WTC11 (cell line): ENCODE measurements around the gene PIP4P1. TPM values are rescaled to one million over a fixed set of nuclear protein-coding genes. Genes with fewer than 3 reads are reported as not detected.

Source experiments
- ATAC-seq: fragments of 200-7000 bp; cut with Tn5 transposase; 2 replicates; pipeline ENCODE4 v1.10.0; 2021; ENCODE audit warnings: mild to moderate bottlenecking, moderate library complexity
- CTCF ChIA-PET: fragments of 300-600 bp; sonication (Branson Sonifier 250); formaldehyde crosslinking; loops from one replicate; lab custom pipeline; 2021; ENCODE audit warnings: antibody characterized with exemption; lab: Charles Lee
- POLR2A ChIA-PET: fragments of 350-600 bp; sonication (Branson Sonifier 250); formaldehyde crosslinking; loops from one replicate; lab custom pipeline; 2021; ENCODE audit warnings: antibody characterized with exemption; lab: Charles Lee
- DNase-seq: peaks from one replicate; pipeline ENCODE4 v3.0.0; 2021; ENCODE audit warnings: low spot score
- H3K27ac Mint-ChIP-seq: 2 replicates; pipeline ENCODE4 v1.8.0; 2021; ENCODE audit warnings: mixed read lengths
- H3K27me3 Mint-ChIP-seq: 2 replicates; pipeline ENCODE4 v1.8.0; 2021; ENCODE audit warnings: low read depth, mild to moderate bottlenecking, moderate library complexity, mixed read lengths
- H3K36me3 Mint-ChIP-seq: 2 replicates; pipeline ENCODE4 v1.8.0; 2021; ENCODE audit warnings: mixed read lengths
- H3K4me1 Mint-ChIP-seq: 2 replicates; pipeline ENCODE4 v1.8.0; 2022; ENCODE audit warnings: mixed read lengths
- H3K4me3 Mint-ChIP-seq: 2 replicates; pipeline ENCODE4 v1.8.0; 2021; ENCODE audit warnings: mild to moderate bottlenecking, moderate library complexity, mixed read lengths
- H3K9me3 Mint-ChIP-seq: 2 replicates; pipeline ENCODE4 v1.8.0; 2021; ENCODE audit warnings: mixed read lengths
- CBFB ChIP-seq: sonication (generic); formaldehyde crosslinking; IDR thresholded peaks from 2 replicates; pipeline ENCODE4 v1.8.1; 2022; ENCODE audit warnings: mild to moderate bottlenecking, low read depth, missing genetic modification reagents
- CREB1 ChIP-seq: sonication (generic); formaldehyde crosslinking; IDR thresholded peaks from 2 replicates; pipeline ENCODE4 v1.8.0; 2023; ENCODE audit warnings: mild to moderate bottlenecking, missing genetic modification reagents
- ESRRA ChIP-seq: sonication (generic); formaldehyde crosslinking; IDR thresholded peaks from 2 replicates; pipeline ENCODE4 v1.8.1; 2022; ENCODE audit warnings: mild to moderate bottlenecking, missing genetic modification reagents, borderline replicate concordance
- FOXK1 ChIP-seq: sonication (generic); formaldehyde crosslinking; IDR thresholded peaks from 2 replicates; pipeline ENCODE4 v1.8.0; 2022; ENCODE audit warnings: mild to moderate bottlenecking, moderate library complexity, missing genetic modification reagents
- NFATC4 ChIP-seq: fragments of 250-450 bp; sonication (Bioruptor Pico); IDR thresholded peaks from 2 replicates; pipeline ENCODE4 v1.9.0; 2021; ENCODE audit warnings: mild to moderate bottlenecking
- NFE2L1 ChIP-seq: sonication (generic); formaldehyde crosslinking; IDR thresholded peaks from 2 replicates; pipeline ENCODE4 v1.8.1; 2023; ENCODE audit warnings: missing genetic modification reagents
- NFYB ChIP-seq: sonication (generic); formaldehyde crosslinking; conservative IDR thresholded peaks from 2 replicates; pipeline ENCODE4 v1.8.0; 2022; ENCODE audit warnings: low read depth, missing genetic modification reagents
- PRRX2 ChIP-seq: fragments of 250-450 bp; sonication (Bioruptor Pico); IDR thresholded peaks from 2 replicates; pipeline ENCODE4 v1.8.0; 2021; ENCODE audit warnings: mild to moderate bottlenecking
- TEAD4 ChIP-seq: sonication (generic); formaldehyde crosslinking; IDR thresholded peaks from 2 replicates; pipeline ENCODE4 v1.8.0; 2022; ENCODE audit warnings: mild to moderate bottlenecking, missing genetic modification reagents
- TP53 ChIP-seq: sonication (generic); formaldehyde crosslinking; IDR thresholded peaks from 2 replicates; pipeline ENCODE4 v1.8.1; 2023; ENCODE audit warnings: mild to moderate bottlenecking, missing genetic modification reagents
- ZNF263 ChIP-seq: sonication (generic); formaldehyde crosslinking; IDR thresholded peaks from 2 replicates; pipeline ENCODE4 v1.8.1; 2022; ENCODE audit warnings: low read depth, mild to moderate bottlenecking, moderate library complexity, missing genetic modification reagents
- ZNF396 ChIP-seq: fragments of 250-450 bp; sonication (Bioruptor Pico); IDR thresholded peaks from 2 replicates; pipeline ENCODE4 v1.8.0; 2021; ENCODE audit warnings: mild to moderate bottlenecking, moderate library complexity, borderline replicate concordance
- ZNF416 ChIP-seq: fragments of 250-450 bp; sonication (Bioruptor Pico); IDR thresholded peaks from 2 replicates; pipeline ENCODE4 v1.9.0; 2021; ENCODE audit warnings: mild to moderate bottlenecking, inconsistent platforms
- total RNA-seq: library from RNA; stranded (reverse); gene quantifications from 3 replicates; pipeline ENCODE4 v1.2.3, GENCODE V29; 2021
- TF ChIP-seq, protein P1 (sequence below): sonication (generic); formaldehyde crosslinking; IDR thresholded peaks from 2 replicates; pipeline ENCODE4 v1.8.0; 2022; ENCODE audit warnings: mild to moderate bottlenecking, missing genetic modification reagents
- TF ChIP-seq, protein P2 (sequence below): sonication (generic); formaldehyde crosslinking; IDR thresholded peaks from 2 replicates; pipeline ENCODE4 v1.8.1; 2022; ENCODE audit warnings: low read depth, missing genetic modification reagents, borderline replicate concordance
- TF ChIP-seq, protein P3 (sequence below): fragments of 250-450 bp; sonication (Bioruptor Pico); IDR thresholded peaks from 2 replicates; pipeline ENCODE4 v1.9.0; 2021; ENCODE audit warnings: moderate library complexity, mild to moderate bottlenecking, inconsistent platforms, borderline replicate concordance
- TF ChIP-seq, protein P4 (sequence below): sonication (generic); formaldehyde crosslinking; IDR thresholded peaks from 2 replicates; pipeline ENCODE4 v1.8.1; 2022; ENCODE audit warnings: mild to moderate bottlenecking, missing genetic modification reagents, moderate library complexity, borderline replicate concordance
- TF ChIP-seq, protein P5 (sequence below): fragments of 250-450 bp; sonication (Bioruptor Pico); conservative IDR thresholded peaks from 2 replicates; pipeline ENCODE4 v1.9.0; 2021; ENCODE audit warnings: mild to moderate bottlenecking

The PIP4P1 gene
- total RNA-seq, 1 experiment from 2014 or later = 34.1 TPM

DNA sequence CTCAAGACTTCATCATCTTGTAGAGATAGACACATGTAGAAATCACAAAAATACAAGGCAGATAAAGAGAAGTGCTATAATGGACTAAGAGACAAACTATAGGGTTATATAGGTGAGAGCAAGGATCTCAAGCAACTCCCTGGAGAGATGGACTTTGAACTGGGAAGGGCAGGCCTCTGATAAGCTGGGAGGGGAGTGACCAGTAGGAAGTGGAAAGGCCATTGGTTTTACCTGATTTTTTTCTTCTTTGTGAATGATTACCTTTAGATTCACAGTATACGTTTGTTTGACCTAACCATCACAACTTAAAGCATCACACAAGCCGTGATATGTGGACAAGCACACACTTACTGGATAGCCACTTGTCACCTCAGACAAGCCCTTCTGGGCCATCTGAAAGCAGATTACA is 42.7 kb downstream of the PIP4P1 start:
- ATAC-seq (no peak), DNase-seq (no peak)
- Mint-ChIP-seq H3K27me3 (no peaks in the 10 kb centered on the region; the same call in 1 of the 2 replicates), H3K4me3 (no peak overlapping the region), H3K27ac (no peak overlapping the region), H3K36me3 (no peaks in the 10 kb centered on the region), H3K9me3 (no peaks in the 10 kb centered on the region), H3K4me1 (peaks cover 29% of the 10 kb centered on the region)
- ChIA-PET CTCF (no interaction called here), POLR2A (interaction anchor here (1.1 kb wide), 1 partner anchor 75 kb away, joined by 4 read pairs; the partner anchor contains the start of gene PARP2)
- TF ChIP-seq, protein P1, sequence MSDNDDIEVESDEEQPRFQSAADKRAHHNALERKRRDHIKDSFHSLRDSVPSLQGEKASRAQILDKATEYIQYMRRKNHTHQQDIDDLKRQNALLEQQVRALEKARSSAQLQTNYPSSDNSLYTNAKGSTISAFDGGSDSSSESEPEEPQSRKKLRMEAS (CRISPR knock-in tag) = no peak
- TF ChIP-seq NFE2L1 (no peak), ESRRA (CRISPR knock-in tag) (no peak), ZNF263 (CRISPR knock-in tag) (no peak)
- TF ChIP-seq, protein P2, sequence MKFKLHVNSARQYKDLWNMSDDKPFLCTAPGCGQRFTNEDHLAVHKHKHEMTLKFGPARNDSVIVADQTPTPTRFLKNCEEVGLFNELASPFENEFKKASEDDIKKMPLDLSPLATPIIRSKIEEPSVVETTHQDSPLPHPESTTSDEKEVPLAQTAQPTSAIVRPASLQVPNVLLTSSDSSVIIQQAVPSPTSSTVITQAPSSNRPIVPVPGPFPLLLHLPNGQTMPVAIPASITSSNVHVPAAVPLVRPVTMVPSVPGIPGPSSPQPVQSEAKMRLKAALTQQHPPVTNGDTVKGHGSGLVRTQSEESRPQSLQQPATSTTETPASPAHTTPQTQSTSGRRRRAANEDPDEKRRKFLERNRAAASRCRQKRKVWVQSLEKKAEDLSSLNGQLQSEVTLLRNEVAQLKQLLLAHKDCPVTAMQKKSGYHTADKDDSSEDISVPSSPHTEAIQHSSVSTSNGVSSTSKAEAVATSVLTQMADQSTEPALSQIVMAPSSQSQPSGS (CRISPR knock-in tag) = no peak

DNA sequence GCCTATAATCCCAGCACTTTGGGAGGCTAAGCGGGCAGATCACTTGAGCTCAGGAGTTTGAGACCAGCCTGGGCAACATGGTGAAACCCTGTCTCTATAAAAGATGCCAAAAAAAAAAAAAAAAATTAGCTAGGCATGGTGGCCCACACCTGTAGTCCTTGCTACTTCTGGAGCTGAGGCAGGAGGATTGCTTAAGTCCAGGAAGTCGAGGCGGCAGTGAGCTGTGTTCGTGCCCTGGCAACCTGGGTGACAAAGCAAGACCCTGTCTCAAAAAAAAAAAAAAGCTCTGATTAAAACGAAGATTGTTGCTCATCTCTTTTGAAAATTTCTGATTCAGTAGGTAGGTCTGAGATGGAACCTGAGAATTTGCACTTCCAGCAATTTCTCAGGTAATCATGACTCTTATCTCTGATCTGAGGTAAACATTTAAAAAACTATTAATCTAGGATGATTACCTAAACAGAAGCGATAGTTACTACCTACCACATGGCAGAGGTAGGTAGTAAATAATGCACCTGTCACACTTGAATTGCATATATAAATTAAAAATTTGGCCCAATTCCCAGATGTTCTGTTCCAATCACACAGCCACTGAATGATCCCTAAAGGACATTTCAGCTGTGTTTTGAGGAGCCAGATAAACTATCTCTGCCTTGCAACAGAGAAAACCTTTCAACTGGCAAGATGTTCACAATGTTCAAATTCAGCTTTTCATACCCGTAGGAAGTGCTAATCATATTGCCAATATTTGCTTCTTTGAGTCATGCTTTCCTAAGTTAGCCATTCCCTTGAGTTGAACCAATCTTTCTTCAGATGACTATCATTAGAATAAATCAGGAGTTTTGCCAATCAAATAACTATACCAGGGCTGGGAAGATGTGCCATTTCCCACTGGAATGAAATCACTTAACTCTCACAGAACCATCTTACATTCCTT is 43.7 kb downstream of the PIP4P1 start:
- Mint-ChIP-seq H3K27me3 (no peaks in the 10 kb centered on the region; the same call in 1 of the 2 replicates), H3K4me3 (no peak overlapping the region), H3K9me3 (no peaks in the 10 kb centered on the region), H3K36me3 (no peaks in the 10 kb centered on the region), H3K27ac (no peak overlapping the region), H3K4me1 (peaks cover 21% of the 10 kb centered on the region)
- DNase-seq (no peak), ATAC-seq (no peak)
- no peak for TF ChIP-seq CREB1
- no peak for TF ChIP-seq TP53 (CRISPR knock-in tag)
- TF ChIP-seq PRRX2 (CRISPR knock-in tag) = no peak
- no peak for TF ChIP-seq CBFB (CRISPR knock-in tag)
- no peak for TF ChIP-seq ZNF396 (CRISPR knock-in tag)
- no peak for TF ChIP-seq ZNF416 (CRISPR knock-in tag)
- no peak for TF ChIP-seq NFYB (CRISPR knock-in tag)
- no peak for TF ChIP-seq TEAD4 (CRISPR knock-in tag)
- TF ChIP-seq, protein P3, sequence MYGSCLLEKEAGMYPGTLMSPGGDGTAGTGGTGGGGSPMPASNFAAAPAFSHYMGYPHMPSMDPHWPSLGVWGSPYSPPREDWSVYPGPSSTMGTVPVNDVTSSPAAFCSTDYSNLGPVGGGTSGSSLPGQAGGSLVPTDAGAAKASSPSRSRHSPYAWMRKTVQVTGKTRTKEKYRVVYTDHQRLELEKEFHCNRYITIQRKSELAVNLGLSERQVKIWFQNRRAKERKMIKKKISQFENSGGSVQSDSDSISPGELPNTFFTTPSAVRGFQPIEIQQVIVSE (CRISPR knock-in tag) = no peak
- TF ChIP-seq, protein P1 (CRISPR knock-in tag) = no peak
- no peak for TF ChIP-seq FOXK1 (CRISPR knock-in tag)
- TF ChIP-seq, protein P4, sequence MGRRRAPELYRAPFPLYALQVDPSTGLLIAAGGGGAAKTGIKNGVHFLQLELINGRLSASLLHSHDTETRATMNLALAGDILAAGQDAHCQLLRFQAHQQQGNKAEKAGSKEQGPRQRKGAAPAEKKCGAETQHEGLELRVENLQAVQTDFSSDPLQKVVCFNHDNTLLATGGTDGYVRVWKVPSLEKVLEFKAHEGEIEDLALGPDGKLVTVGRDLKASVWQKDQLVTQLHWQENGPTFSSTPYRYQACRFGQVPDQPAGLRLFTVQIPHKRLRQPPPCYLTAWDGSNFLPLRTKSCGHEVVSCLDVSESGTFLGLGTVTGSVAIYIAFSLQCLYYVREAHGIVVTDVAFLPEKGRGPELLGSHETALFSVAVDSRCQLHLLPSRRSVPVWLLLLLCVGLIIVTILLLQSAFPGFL (CRISPR knock-in tag) = no peak
- no peak for TF ChIP-seq NFATC4 (CRISPR knock-in tag)
- TF ChIP-seq ESRRA (CRISPR knock-in tag) = no peak
- TF ChIP-seq, protein P5, sequence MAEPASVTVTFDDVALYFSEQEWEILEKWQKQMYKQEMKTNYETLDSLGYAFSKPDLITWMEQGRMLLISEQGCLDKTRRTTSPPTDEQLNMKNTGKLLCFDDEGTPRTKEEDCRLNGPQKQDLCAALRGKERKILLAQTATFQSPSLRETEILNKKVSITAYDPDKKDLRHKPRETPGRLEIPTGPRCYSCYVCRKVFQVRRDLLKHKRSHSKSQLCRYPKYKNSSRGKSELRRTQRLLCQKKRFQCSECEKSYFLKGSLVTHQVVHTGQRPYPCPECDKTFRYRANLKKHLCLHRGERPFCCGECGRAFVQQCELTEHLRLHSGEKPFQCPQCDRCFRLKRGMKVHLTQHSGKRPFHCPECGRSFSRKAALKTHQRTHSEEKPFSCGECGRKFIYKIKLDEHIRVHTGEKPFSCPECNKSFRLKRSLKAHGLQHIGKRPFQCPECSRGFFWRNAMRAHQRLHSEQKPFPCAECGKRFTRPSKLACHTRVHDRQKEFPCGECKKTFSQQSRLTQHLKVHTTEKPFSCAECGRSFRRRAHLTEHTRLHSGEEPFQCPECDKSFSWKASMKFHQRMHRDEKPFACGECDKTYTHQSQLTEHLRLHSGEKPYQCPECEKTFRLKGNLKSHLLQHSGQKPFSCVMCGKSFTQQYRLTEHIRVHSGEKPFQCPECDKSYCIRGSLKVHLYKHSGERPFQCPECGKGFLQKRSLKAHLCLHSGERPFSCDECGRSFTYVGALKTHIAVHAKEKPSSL (CRISPR knock-in tag) = no peak
- CTCF ChIA-PET = interaction anchor here (1.0 kb wide), 1 partner anchor 37 kb away, joined by 5 read pairs; the partner anchor contains the start of genes APEX1 and OSGEP
- POLR2A ChIA-PET = interaction anchor here (0.6 kb wide), 1 partner anchor 66 kb away, joined by 4 read pairs; no protein-coding TSS in a partner anchor
